Neural progenitor cell (in vitro differentiated cells): ENCODE results near the gene MSL2.

Experiments
- CTCF ChIP-seq: fragments of 200-600 bp; sonication (generic); IDR thresholded peaks from 2 replicates; pipeline ENCODE4 v1.5.1; 2017; ENCODE audit warnings: antibody characterized with exemption, mild to moderate bottlenecking
- EZH2 ChIP-seq: fragments of 200-600 bp; sonication (generic); IDR thresholded peaks from 2 replicates; pipeline ENCODE4 v1.6.1; 2017; ENCODE audit warnings: antibody characterized with exemption, mild to moderate bottlenecking, moderate library complexity

- TF ChIP-seq CTCF: no peak
- TF ChIP-seq EZH2: no peak
These were observed 43.2 kb downstream of the MSL2 start for GRCh38 chr3:136152963-136153362.
